Tibial artery (tissue), 4 donors: ENCODE results near the gene DNAJC1.

Experiments used
- DNase-seq, 2 donors: peaks; one replicate each; pipeline ENCODE4 v3.0.0-alpha.2; 2019
- H3K27ac ChIP-seq, 2 donors: fragments of 200-600 bp; sonication (generic) in 1 of 2; 1 replicate in 1 of 2; 2 replicates in 1 of 2; pipeline ENCODE4 v1.5.1; 2018 to 2019; ENCODE audit warnings: mild to moderate bottlenecking in 1 of 2
- H3K27me3 ChIP-seq, 2 donors: fragments of 200-600 bp; sonication (generic) in 1 of 2; one replicate each; pipeline versions ENCODE4 v1.5.1 to v1.6.0; 2016 to 2019
- H3K36me3 ChIP-seq, 3 donors: fragments of 200-600 bp; sonication (generic) in 2 of 3; one replicate each; pipeline ENCODE4 v1.5.1; 2016 to 2019; ENCODE audit warnings: mild to moderate bottlenecking in 2 of 3
- H3K4me1 ChIP-seq, 4 donors: fragments of 200-600 bp; sonication (generic) in 2 of 4; 1 replicate in 3 of 4; 2 replicates in 1 of 4; pipeline ENCODE4 v1.5.1; 2016 to 2019
- H3K4me3 ChIP-seq, 2 donors: fragments of 200-600 bp; sonication (generic) in 1 of 2; 1 replicate in 1 of 2; 2 replicates in 1 of 2; pipeline ENCODE4 v1.5.1; 2018 to 2019; ENCODE audit warnings: mild to moderate bottlenecking in 2 of 2
- H3K9me3 ChIP-seq, 3 donors: fragments of 200-600 bp; sonication (generic) in 1 of 3; one replicate each; pipeline ENCODE4 v1.5.1; 2016 to 2019
- intact Hi-C: fragments of 100-400 bp; cut with DNase I; formaldehyde crosslinking; loops from one replicate; pipeline ENCODE4 v1.15.0; 2023; ENCODE audit warnings: low total_unique reads
- TF ChIP-seq, protein P1 (sequence below), 2 experiments: fragments of 200-600 bp in 1 of 2; fragments of 450-650 bp in 1 of 2; IDR thresholded peaks; one replicate each; pipeline ENCODE4 v1.5.1; 2017 to 2019; ENCODE audit warnings: antibody characterized with exemption in 2 of 2, mild to moderate bottlenecking in 1 of 2, moderate library complexity in 1 of 2

DNAJC1 gene

DNA sequence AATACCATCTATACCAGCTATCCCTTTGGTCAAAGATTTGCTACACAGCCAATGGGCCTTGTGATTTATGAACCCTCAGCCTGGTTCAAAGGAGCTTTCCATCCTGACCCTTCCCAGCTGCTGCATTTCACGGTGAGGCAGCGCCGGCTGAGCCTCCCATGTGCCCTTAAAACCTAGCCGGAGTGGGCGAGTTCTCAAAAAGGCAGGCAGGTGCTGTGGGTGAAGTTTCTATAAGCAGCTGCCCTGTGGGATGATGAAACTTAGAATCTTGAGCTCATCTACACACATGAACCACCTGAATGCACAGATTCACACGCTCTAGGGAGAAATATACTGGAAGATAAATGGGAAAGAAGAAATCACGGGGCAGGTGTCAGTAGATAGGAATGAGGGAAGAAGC lies 244.8 kb downstream of the DNAJC1 start:
- intact Hi-C loops, result no loop called here
- no peak overlapping the region for H3K4me3 ChIP-seq

DNA sequence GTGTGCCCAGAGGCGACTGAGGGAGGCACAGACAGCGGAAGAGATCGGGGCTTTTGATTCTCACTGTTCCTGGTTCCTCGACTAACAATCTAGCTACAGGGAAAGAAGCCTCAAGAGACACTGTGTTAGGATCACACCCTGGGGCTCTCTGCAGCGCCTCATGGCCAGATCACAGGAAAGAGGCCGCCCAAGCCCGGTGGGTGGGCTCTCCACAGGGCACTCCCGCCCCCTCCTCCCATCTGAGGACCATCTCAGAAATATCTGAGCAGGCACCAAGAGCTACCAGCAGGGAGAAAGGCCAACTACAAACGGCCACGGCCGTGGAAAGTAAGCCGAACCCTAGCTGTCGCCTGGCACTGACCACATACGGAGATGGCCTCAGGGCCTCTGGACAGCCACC lies 245.3 kb downstream of the DNAJC1 start:
- H3K36me3 ChIP-seq, result peaks cover 0 to 40% (median 9%) of the 10 kb centered on the region in 3 donors
- H3K27ac ChIP-seq, result no peak overlapping the region

More for the DNA sequence above, 244.8 kb downstream of the DNAJC1 start:
- no peaks in the 10 kb centered on the region for H3K9me3 ChIP-seq
- H3K27me3 ChIP-seq, result no peaks in the 10 kb centered on the region
- TF ChIP-seq, protein P1, sequence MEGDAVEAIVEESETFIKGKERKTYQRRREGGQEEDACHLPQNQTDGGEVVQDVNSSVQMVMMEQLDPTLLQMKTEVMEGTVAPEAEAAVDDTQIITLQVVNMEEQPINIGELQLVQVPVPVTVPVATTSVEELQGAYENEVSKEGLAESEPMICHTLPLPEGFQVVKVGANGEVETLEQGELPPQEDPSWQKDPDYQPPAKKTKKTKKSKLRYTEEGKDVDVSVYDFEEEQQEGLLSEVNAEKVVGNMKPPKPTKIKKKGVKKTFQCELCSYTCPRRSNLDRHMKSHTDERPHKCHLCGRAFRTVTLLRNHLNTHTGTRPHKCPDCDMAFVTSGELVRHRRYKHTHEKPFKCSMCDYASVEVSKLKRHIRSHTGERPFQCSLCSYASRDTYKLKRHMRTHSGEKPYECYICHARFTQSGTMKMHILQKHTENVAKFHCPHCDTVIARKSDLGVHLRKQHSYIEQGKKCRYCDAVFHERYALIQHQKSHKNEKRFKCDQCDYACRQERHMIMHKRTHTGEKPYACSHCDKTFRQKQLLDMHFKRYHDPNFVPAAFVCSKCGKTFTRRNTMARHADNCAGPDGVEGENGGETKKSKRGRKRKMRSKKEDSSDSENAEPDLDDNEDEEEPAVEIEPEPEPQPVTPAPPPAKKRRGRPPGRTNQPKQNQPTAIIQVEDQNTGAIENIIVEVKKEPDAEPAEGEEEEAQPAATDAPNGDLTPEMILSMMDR (IDR thresholded peaks at IDR 0.05), result no peak
- H3K36me3 ChIP-seq, result peaks cover 0 to 35% (median 9%) of the 10 kb centered on the region in 3 donors
- DNase-seq, result no peak
- no peak overlapping the region for H3K27ac ChIP-seq
- no peaks in the 10 kb centered on the region for H3K4me1 ChIP-seq

GRCh38 chr10:21757185-21757901 lies 246.2 kb downstream of the DNAJC1 start:
- DNase-seq, result no peak
- no peaks in the 10 kb centered on the region for H3K9me3 ChIP-seq
- TF ChIP-seq, protein P1 (IDR thresholded peaks at IDR 0.05), result no peak
- intact Hi-C loops, result no loop called here
- no peak overlapping the region for H3K4me3 ChIP-seq
- no peaks in the 10 kb centered on the region for H3K4me1 ChIP-seq
- no peak overlapping the region for H3K27ac ChIP-seq
- peaks cover 0 to 42% (median 9%) of the 10 kb centered on the region in 3 donors for H3K36me3 ChIP-seq
- no peaks in the 10 kb centered on the region for H3K27me3 ChIP-seq

More for the DNA sequence above, 245.3 kb downstream of the DNAJC1 start:
- no peak for DNase-seq
- intact Hi-C loops, result no loop called here
- no peaks in the 10 kb centered on the region for H3K9me3 ChIP-seq
- TF ChIP-seq, protein P1 (IDR thresholded peaks at IDR 0.05), result no peak
- H3K27me3 ChIP-seq, result no peaks in the 10 kb centered on the region
- no peaks in the 10 kb centered on the region for H3K4me1 ChIP-seq
- H3K4me3 ChIP-seq, result no peak overlapping the region

GRCh38 chr10:21756707-21757106 lies 246.8 kb downstream of the DNAJC1 start:
- Histone ChIP-seq H3K36me3 (peaks cover 0 to 42% (median 9%) of the 10 kb centered on the region in 3 donors), H3K4me1 (no peaks in the 10 kb centered on the region), H3K27me3 (no peaks in the 10 kb centered on the region), H3K9me3 (no peaks in the 10 kb centered on the region), H3K4me3 (no peak overlapping the region), H3K27ac (no peak overlapping the region)
- TF ChIP-seq, protein P1 (IDR thresholded peaks at IDR 0.05), result no peak
- DNase-seq, result no peak
- intact Hi-C loops, result no loop called here

- no peak overlapping the region for H3K27ac ChIP-seq
- no peaks in the 10 kb centered on the region for H3K4me1 ChIP-seq
- peaks cover 0 to 42% (median 9%) of the 10 kb centered on the region in 3 donors for H3K36me3 ChIP-seq
- H3K27me3 ChIP-seq, result no peaks in the 10 kb centered on the region
- H3K4me3 ChIP-seq, result no peak overlapping the region
- DNase-seq, result no peak
- no peaks in the 10 kb centered on the region for H3K9me3 ChIP-seq
- TF ChIP-seq, protein P1 (IDR thresholded peaks at IDR 0.05), result no peak
- intact Hi-C loops, result no loop called here
Measured at GRCh38 chr10:21754410-21755011, 249.0 kb downstream of the DNAJC1 start.
